Adrenal gland (tissue), 5 donors: ENCODE results near the gene MEIOB.

Source experiments
- CTCF ChIP-seq, 6 experiments: fragments of 450-650 bp in 4 of 6; fragments of 200-600 bp in 2 of 6; sonication (generic) in 1 of 6; IDR thresholded peaks; 1 replicate in 5 of 6; 2 replicates in 1 of 6; pipeline versions ENCODE4 v1.5.1 to v1.8.0; 2016 to 2021; ENCODE audit warnings: antibody characterized with exemption in 6 of 6, mild to moderate bottlenecking in 2 of 6, moderate library complexity in 1 of 6
- POLR2A ChIP-seq, 2 donors: fragments of 450-650 bp; IDR thresholded peaks; one replicate each; pipeline ENCODE4 v1.6.1; 2017; ENCODE audit warnings: antibody characterized with exemption in 2 of 2, mild to moderate bottlenecking in 2 of 2, moderate library complexity in 1 of 2
- donor health status: DM: no; HTN: no; CAD: no.

DNA sequence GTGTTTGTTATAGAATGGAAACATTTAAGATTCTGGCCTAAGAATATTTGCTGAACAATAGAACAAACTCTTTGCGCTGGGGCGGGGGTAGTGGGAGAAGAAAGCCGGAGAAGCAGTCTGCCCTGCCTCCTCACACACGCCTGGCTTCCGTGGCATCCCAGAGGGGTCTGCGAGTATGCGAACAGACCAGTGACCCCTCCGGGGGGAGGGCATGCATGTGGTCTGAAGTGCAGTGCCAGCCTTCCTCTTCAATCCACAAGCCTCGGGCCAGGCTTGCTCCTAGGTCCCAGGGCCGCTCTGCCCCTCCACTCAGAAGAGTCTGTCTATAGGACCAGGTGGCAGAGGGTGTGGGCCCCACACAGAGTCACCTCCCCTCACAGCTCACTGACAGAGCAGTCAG is 64.3 kb downstream of the MEIOB start:
- TF ChIP-seq POLR2A (IDR thresholded peaks at IDR 0.05): no peak
- TF ChIP-seq CTCF (IDR thresholded peaks at IDR 0.05): no peak
